OCI-LY1 (cell line): ENCODE results near the gene WRNIP1.

Source experiments
- H2AFZ ChIP-seq: fragments of 200-600 bp; sonication (generic), shearing (Covaris generic); 2 replicates; pipeline ENCODE4 v1.6.0; 2014; ENCODE audit warnings: antibody characterized with exemption, mild to moderate bottlenecking, low read length
- H3F3A ChIP-seq: fragments of 200-600 bp; sonication (generic), shearing (Covaris generic); 2 replicates; pipeline ENCODE4 v1.6.0; 2014; ENCODE audit warnings: mild to moderate bottlenecking, antibody characterized with exemption, low read length, moderate library complexity; ENCODE audit not compliant: insufficient read depth
- H3K27ac ChIP-seq: fragments of 200-600 bp; sonication (generic); 2 replicates; pipeline ENCODE4 v1.5.1; 2014; ENCODE audit warnings: low read length, mixed run types, mild to moderate bottlenecking, low read depth; ENCODE audit not compliant: poor library complexity, severe bottlenecking
- H3K27me3 ChIP-seq: fragments of 200-600 bp; sonication (generic); 2 replicates; pipeline ENCODE4 v1.6.0; 2014; ENCODE audit warnings: antibody characterized with exemption, mild to moderate bottlenecking, low read length, moderate library complexity; ENCODE audit not compliant: insufficient read depth
- H3K36me3 ChIP-seq: fragments of 200-600 bp; sonication (generic); 2 replicates; pipeline ENCODE4 v1.6.1; 2014; ENCODE audit warnings: mild to moderate bottlenecking, antibody characterized with exemption, low read length, moderate library complexity, mixed read lengths; ENCODE audit not compliant: insufficient read depth
- H3K4me1 ChIP-seq: fragments of 200-600 bp; sonication (generic); 2 replicates; pipeline ENCODE4 v1.5.1; 2014; ENCODE audit warnings: mild to moderate bottlenecking, low read length, moderate library complexity; ENCODE audit not compliant: insufficient read depth, severe bottlenecking
- H3K4me2 ChIP-seq: fragments of 200-600 bp; sonication (generic), shearing (Covaris generic); 2 replicates; pipeline ENCODE4 v1.6.1; 2014; ENCODE audit warnings: low read length
- H3K4me3 ChIP-seq: fragments of 200-600 bp; sonication (generic); 2 replicates; pipeline ENCODE4 v1.5.1; 2014; ENCODE audit warnings: low read length, low read depth, mild to moderate bottlenecking, mixed read lengths; ENCODE audit not compliant: poor library complexity, severe bottlenecking
- H3K79me2 ChIP-seq: fragments of 200-600 bp; shearing (Covaris generic); 2 replicates; pipeline ENCODE4 v1.6.1; 2016; ENCODE audit warnings: mixed run types, low read length, mixed read lengths; ENCODE audit not compliant: insufficient read depth
- H3K9ac ChIP-seq: fragments of 200-600 bp; sonication (generic), shearing (Covaris generic); 2 replicates; pipeline ENCODE4 v1.6.1; 2014; ENCODE audit warnings: mild to moderate bottlenecking, low read length, mixed read lengths
- H3K9me2 ChIP-seq: fragments of 200-600 bp; sonication (generic), shearing (Covaris generic); 2 replicates; pipeline ENCODE4 v1.6.1; 2014; ENCODE audit warnings: low read depth, mild to moderate bottlenecking, low read length, mixed read lengths
- H3K9me3 ChIP-seq: fragments of 200-600 bp; shearing (Covaris generic); 2 replicates; pipeline ENCODE4 v1.6.1; 2014; ENCODE audit warnings: low read length, mixed read lengths
- H4K20me1 ChIP-seq: fragments of 200-600 bp; sonication (generic), shearing (Covaris generic); 2 replicates; pipeline ENCODE4 v1.6.0; 2016; ENCODE audit warnings: mild to moderate bottlenecking, low read length; ENCODE audit not compliant: insufficient read depth
- EZH2 ChIP-seq: fragments of 200-600 bp; sonication (generic), shearing (Covaris generic); IDR thresholded peaks from 2 replicates; pipeline ENCODE4 v1.8.0; 2017; ENCODE audit warnings: borderline replicate concordance, mixed run types, mild to moderate bottlenecking, antibody characterized with exemption, low read length, moderate library complexity, mixed read lengths
- TF ChIP-seq, protein P1 (sequence below): fragments of 200-600 bp; sonication (generic), shearing (Covaris generic); IDR thresholded peaks from 2 replicates; pipeline ENCODE4 v1.5.1; 2017; ENCODE audit warnings: mild to moderate bottlenecking, antibody characterized with exemption, low read length, moderate library complexity, mixed read lengths

Gene WRNIP1

DNA sequence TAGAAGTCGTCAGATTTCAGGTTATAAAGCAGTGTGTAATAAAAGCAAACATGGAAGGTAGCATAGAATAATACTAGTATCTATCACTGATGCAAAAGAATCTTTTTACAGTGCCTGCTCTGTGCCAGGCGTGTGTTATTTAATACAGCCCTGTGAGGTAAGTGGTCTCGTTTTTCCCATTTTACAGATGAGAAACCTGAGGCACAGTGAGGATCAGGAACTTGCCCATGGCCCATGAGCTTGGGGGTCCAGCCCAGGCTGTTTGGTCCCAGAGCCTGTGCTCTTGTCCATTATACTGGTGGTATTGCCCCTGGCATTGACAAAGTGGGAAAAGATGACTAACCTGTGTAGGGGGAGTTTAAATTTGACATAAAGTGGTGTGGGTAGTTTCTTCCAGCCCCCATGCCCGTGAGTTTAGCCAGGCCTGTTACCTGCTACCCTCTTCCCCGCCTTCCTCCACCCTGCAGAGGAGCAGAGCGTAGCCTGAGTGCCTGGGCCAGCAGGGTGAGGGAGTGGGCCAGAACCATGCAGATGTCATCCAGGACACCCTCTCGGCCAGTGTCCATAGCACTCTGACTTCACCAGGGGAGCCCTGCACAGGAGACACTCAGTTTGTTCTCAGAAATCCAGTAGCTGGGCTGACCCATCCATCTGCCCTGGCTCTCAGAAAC is 16.6 kb downstream of the WRNIP1 start:
- no peaks in the 10 kb centered on the region for H3K9me2 ChIP-seq
- H3K36me3 ChIP-seq = peaks cover 77% of the 10 kb centered on the region
- no peak for TF ChIP-seq EZH2
- TF ChIP-seq, protein P1, sequence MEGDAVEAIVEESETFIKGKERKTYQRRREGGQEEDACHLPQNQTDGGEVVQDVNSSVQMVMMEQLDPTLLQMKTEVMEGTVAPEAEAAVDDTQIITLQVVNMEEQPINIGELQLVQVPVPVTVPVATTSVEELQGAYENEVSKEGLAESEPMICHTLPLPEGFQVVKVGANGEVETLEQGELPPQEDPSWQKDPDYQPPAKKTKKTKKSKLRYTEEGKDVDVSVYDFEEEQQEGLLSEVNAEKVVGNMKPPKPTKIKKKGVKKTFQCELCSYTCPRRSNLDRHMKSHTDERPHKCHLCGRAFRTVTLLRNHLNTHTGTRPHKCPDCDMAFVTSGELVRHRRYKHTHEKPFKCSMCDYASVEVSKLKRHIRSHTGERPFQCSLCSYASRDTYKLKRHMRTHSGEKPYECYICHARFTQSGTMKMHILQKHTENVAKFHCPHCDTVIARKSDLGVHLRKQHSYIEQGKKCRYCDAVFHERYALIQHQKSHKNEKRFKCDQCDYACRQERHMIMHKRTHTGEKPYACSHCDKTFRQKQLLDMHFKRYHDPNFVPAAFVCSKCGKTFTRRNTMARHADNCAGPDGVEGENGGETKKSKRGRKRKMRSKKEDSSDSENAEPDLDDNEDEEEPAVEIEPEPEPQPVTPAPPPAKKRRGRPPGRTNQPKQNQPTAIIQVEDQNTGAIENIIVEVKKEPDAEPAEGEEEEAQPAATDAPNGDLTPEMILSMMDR = no peak
- no peak overlapping the region for H3K4me2 ChIP-seq
- no peaks in the 10 kb centered on the region for H3K27me3 ChIP-seq
- H3K9me3 ChIP-seq = no peaks in the 10 kb centered on the region
- no peaks in the 10 kb centered on the region for H3F3A ChIP-seq
- H3K9ac ChIP-seq = no peak overlapping the region
- no peak overlapping the region for H3K27ac ChIP-seq
- H4K20me1 ChIP-seq = no peaks in the 10 kb centered on the region
- H2AFZ ChIP-seq = no peak overlapping the region
- no peaks in the 10 kb centered on the region for H3K4me1 ChIP-seq
- H3K4me3 ChIP-seq = no peak overlapping the region
- H3K79me2 ChIP-seq = peaks cover 5% of the 10 kb centered on the region

DNA sequence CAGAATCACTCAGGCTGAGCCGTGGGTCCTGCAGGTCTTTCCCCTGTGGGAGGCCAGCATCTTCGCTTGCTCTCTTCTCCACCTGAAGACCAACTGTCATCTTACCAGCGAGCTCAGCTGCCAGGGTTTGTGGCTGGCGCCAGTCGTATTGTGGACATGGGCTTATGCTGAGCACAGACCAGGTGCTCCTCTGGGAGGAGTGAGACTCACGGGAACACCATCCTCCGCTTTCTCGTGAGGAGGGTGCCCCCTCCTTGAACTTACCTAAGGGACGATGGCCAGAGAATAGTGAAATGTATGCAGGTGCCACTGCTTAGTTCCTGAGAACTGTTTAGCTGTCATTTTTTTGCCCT is 17.1 kb downstream of the WRNIP1 start:
- Histone ChIP-seq H4K20me1 (no peaks in the 10 kb centered on the region), H3K4me2 (no peak overlapping the region), H3K9ac (no peak overlapping the region), H3K4me3 (no peak overlapping the region), H3F3A (no peaks in the 10 kb centered on the region), H3K27ac (no peak overlapping the region), H3K79me2 (0 out of 2 replicates have a peak, but pooled peaks cover under 1% of the 10 kb centered on the region), H3K9me3 (no peaks in the 10 kb centered on the region), H3K27me3 (no peaks in the 10 kb centered on the region), H3K36me3 (peaks cover 77% of the 10 kb centered on the region), H3K4me1 (no peaks in the 10 kb centered on the region), H2AFZ (no peak overlapping the region), H3K9me2 (no peaks in the 10 kb centered on the region)
- no peak for TF ChIP-seq EZH2
- TF ChIP-seq, protein P1 = no peak

DNA sequence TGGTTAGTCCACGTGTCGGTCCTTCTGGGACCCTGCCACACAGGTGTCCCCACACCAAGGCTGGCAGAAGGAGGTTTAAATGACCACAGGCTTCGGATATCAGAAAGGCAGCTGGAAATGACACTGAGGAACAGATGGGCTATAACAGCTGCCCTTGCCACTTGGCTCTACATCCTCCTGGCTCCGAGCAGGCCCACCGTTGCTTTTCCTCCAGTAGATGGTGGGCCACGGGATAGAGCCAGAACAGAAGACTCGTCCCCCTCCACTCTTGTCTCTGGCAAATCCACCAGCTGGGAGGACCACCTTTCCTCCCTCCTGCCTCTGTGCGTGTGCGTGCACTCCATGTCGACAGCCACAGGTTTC is 17.6 kb downstream of the WRNIP1 start:
- Histone ChIP-seq H3K9ac (no peak overlapping the region), H3K9me2 (no peaks in the 10 kb centered on the region), H3K79me2 (no peaks in the 10 kb centered on the region), H3K27ac (no peak overlapping the region), H3K4me1 (no peaks in the 10 kb centered on the region), H4K20me1 (no peaks in the 10 kb centered on the region), H2AFZ (no peak overlapping the region), H3K4me3 (no peak overlapping the region), H3K36me3 (peaks cover 78% of the 10 kb centered on the region), H3K27me3 (no peaks in the 10 kb centered on the region), H3F3A (no peaks in the 10 kb centered on the region), H3K4me2 (no peak overlapping the region), H3K9me3 (no peaks in the 10 kb centered on the region)
- TF ChIP-seq EZH2 = no peak
- TF ChIP-seq, protein P1 = no peak
